HCT116 (cell line): ENCODE measurements around the gene RAB36. TPM values are rescaled to one million over a fixed set of nuclear protein-coding genes. Genes with fewer than 3 reads are reported as not detected.

ENCODE experiments used
- ATAC-seq: fragments of 200-7000 bp; cut with Tn5 transposase; 2 replicates; pipeline ENCODE4 v1.9.1; 2020; ENCODE audit warnings: mild to moderate bottlenecking, moderate library complexity
- BruUV-seq: library from RNA; stranded (reverse); fragments of 400-500 nt; replicated peaks from 2 replicates; lab custom pipeline; 2021; lab: Mats Ljungman, UMichigan
- CTCF ChIA-PET: fragments of 300-600 bp; sonication (Branson Sonifier 250); formaldehyde crosslinking; loops from one replicate; lab custom pipeline; 2021; ENCODE audit warnings: antibody characterized with exemption; lab: Charles Lee
- POLR2A ChIA-PET: fragments of 300-600, 350-600 bp; sonication (Branson Sonifier 250); formaldehyde crosslinking; loops from one replicate; lab custom pipeline; 2021; ENCODE audit warnings: antibody characterized with exemption; lab: Charles Lee
- RAD21 ChIA-PET, 2 experiments: fragments of 300-600 bp; sonication (Branson Sonifier 250); formaldehyde crosslinking; loops; one replicate each; lab custom pipeline; 2023; ENCODE audit warnings: low total read pairs in 2 of 2; ENCODE audit not compliant: uncharacterized antibody in 2 of 2, unreplicated experiment in 2 of 2, low non-redundant PET in 1 of 2; lab: Charles Lee
- DNase-seq: peaks from one replicate; pipeline ENCODE4 v3.0.0-alpha.2; 2010; ENCODE audit warnings: low read depth, low spot score
- H2AFZ ChIP-seq: fragments of 200-600 bp; shearing (Covaris generic), sonication (generic); 2 replicates; pipeline ENCODE4 v1.6.1; 2017; ENCODE audit warnings: low read depth, mixed run types, mixed read lengths, antibody characterized with exemption, low read length; ENCODE audit not compliant: poor library complexity, severe bottlenecking
- H3K27ac ChIP-seq: 2 replicates; pipeline ENCODE4 v1.5.1; 2012; ENCODE audit warnings: low read depth, low read length
- H3K27me3 ChIP-seq: fragments of 200-600 bp; sonication (generic); 2 replicates; pipeline ENCODE4 v1.6.1; 2016; ENCODE audit warnings: mixed run types, low read length, mixed read lengths; ENCODE audit not compliant: insufficient read depth
- H3K36me3 ChIP-seq, 2 experiments: fragments of 200-500 bp in 1 of 2; fragments of 200-600 bp in 1 of 2; sonication (Bioruptor generic) in 1 of 2; sonication (generic) in 1 of 2; 2 replicates each; pipeline versions ENCODE4 v1.5.1 to v1.6.1; 2014 to 2016; ENCODE audit warnings: low read length in 2 of 2, inconsistent platforms in 1 of 2, mixed read lengths in 1 of 2, mixed run types in 1 of 2; ENCODE audit not compliant: insufficient read depth in 2 of 2, control insufficient read depth in 1 of 2
- H3K4me1 ChIP-seq, 2 experiments: fragments of 200-600 bp in 1 of 2; sonication (generic) in 1 of 2; 2 replicates each; pipeline versions ENCODE4 v1.5.1 to v1.6.1; 2012 to 2017; ENCODE audit warnings: low read length in 2 of 2, inconsistent platforms in 1 of 2, mild to moderate bottlenecking in 1 of 2, mixed read lengths in 1 of 2, mixed run types in 1 of 2, moderate library complexity in 1 of 2; ENCODE audit not compliant: insufficient read depth in 2 of 2, control insufficient read depth in 1 of 2
- H3K4me2 ChIP-seq: fragments of 200-600 bp; sonication (generic); 2 replicates; pipeline ENCODE4 v1.6.1; 2017; ENCODE audit warnings: mixed run types, low read length, mixed read lengths
- H3K4me3 ChIP-seq, 2 experiments: fragments of 200-600 bp in 1 of 2; sonication (generic) in 1 of 2; replicated peaks in 1 of 2; 2 replicates each; pipeline ENCODE4 v1.5.1; 2011 to 2016; ENCODE audit warnings: low read length in 2 of 2, control low read depth in 1 of 2, low read depth in 1 of 2, mild to moderate bottlenecking in 1 of 2, mixed read lengths in 1 of 2, mixed run types in 1 of 2
- H3K79me2 ChIP-seq: fragments of 200-600 bp; sonication (generic); 2 replicates; pipeline ENCODE4 v1.6.1; 2017; ENCODE audit warnings: mild to moderate bottlenecking, mixed run types, low read length, moderate library complexity, mixed read lengths; ENCODE audit not compliant: insufficient read depth
- H3K9ac ChIP-seq: fragments of 200-600 bp; sonication (generic); 2 replicates; pipeline ENCODE4 v1.6.1; 2016; ENCODE audit warnings: low read length, mixed read lengths
- H3K9me2 ChIP-seq: fragments of 200-600 bp; sonication (generic), shearing (Covaris generic); 2 replicates; pipeline ENCODE4 v1.6.1; 2017; ENCODE audit warnings: mixed run types, mild to moderate bottlenecking, moderate library complexity; ENCODE audit not compliant: insufficient read depth
- H3K9me3 ChIP-seq, 2 experiments: fragments of 200-500 bp in 1 of 2; fragments of 200-600 bp in 1 of 2; sonication (Bioruptor generic) in 1 of 2; sonication (generic) in 1 of 2; 2 replicates each; pipeline ENCODE4 v1.6.1; 2014 to 2017; ENCODE audit warnings: low read length in 2 of 2, mixed read lengths in 2 of 2, inconsistent platforms in 1 of 2, low read depth in 1 of 2, mild to moderate bottlenecking in 1 of 2, mixed run types in 1 of 2, moderate library complexity in 1 of 2; ENCODE audit not compliant: control insufficient read depth in 1 of 2, insufficient read depth in 1 of 2
- H4K20me1 ChIP-seq: fragments of 200-600 bp; sonication (generic), shearing (Covaris generic); 2 replicates; pipeline ENCODE4 v1.6.1; 2017; ENCODE audit warnings: mixed run types, mild to moderate bottlenecking, moderate library complexity; ENCODE audit not compliant: insufficient read depth
- ELF1 ChIP-seq: IDR thresholded peaks from 2 replicates; pipeline ENCODE4 v1.6.1; 2012; ENCODE audit warnings: low read depth, borderline replicate concordance
- EZH2 ChIP-seq: fragments of 200-600 bp; sonication (generic); IDR thresholded peaks from 2 replicates; pipeline ENCODE4 v1.6.1; 2017; ENCODE audit warnings: antibody characterized with exemption, mixed run types
- EZH2phosphoT487 ChIP-seq: fragments of 200-600 bp; IDR thresholded peaks from 2 replicates; pipeline ENCODE4 v1.6.1; 2018; ENCODE audit warnings: antibody characterized with exemption, borderline replicate concordance
- FOSL1 ChIP-seq: IDR thresholded peaks from 2 replicates; pipeline ENCODE4 v1.6.1; 2012; ENCODE audit warnings: low read depth
- JUND ChIP-seq: IDR thresholded peaks from 2 replicates; pipeline ENCODE4 v1.6.1; 2012
- POLR2AphosphoS5 ChIP-seq: IDR thresholded peaks from 2 replicates; pipeline ENCODE4 v1.6.1; 2011; ENCODE audit warnings: mild to moderate bottlenecking, low read depth, low read length, moderate library complexity
- SIN3A ChIP-seq: IDR thresholded peaks from 2 replicates; pipeline ENCODE4 v1.6.1; 2012; ENCODE audit warnings: low read depth
- SP1 ChIP-seq: IDR thresholded peaks from 2 replicates; pipeline ENCODE4 v1.6.1; 2012; ENCODE audit warnings: low read depth
- SRF ChIP-seq: IDR thresholded peaks from 2 replicates; pipeline ENCODE4 v1.6.1; 2012; ENCODE audit warnings: low read depth
- ZBTB33 ChIP-seq: IDR thresholded peaks from 2 replicates; pipeline ENCODE4 v1.6.1; 2011; ENCODE audit warnings: mild to moderate bottlenecking, low read length, moderate library complexity; ENCODE audit not compliant: insufficient replicate concordance; ENCODE audit errors: extremely low read depth
- ZFX ChIP-seq: fragments of 450-650 bp; IDR thresholded peaks from 2 replicates; pipeline ENCODE4 v1.6.1; 2017
- ZNF274 ChIP-seq: fragments of 200-500 bp; sonication (Bioruptor generic); IDR thresholded peaks from 2 replicates; pipeline ENCODE4 v1.6.1; 2014; ENCODE audit warnings: mild to moderate bottlenecking, low read depth, low read length, inconsistent platforms
- intact Hi-C: fragments of 100-400 bp; cut with micrococcal nuclease; formaldehyde crosslinking; loops from 2 replicates; pipeline ENCODE4 v1.10.0; 2022
- total RNA-seq: library from RNA; stranded (reverse); gene quantifications from one replicate; pipeline ENCODE4 v1.2.1, GENCODE V29; 2021; ENCODE audit not compliant: unreplicated experiment
- TF ChIP-seq, protein P1 (sequence below): IDR thresholded peaks from 2 replicates; pipeline ENCODE4 v1.6.1; 2012

The RAB36 gene
- total RNA-seq, 1 experiment from 2014 or later: 6.1 TPM

- BruUV-seq: no TSS peak
- no peaks in the 10 kb centered on the region for H3K27me3 ChIP-seq
- no peak overlapping the region for H3K9ac ChIP-seq
- intact Hi-C loops: no loop called here
- H3K4me3 ChIP-seq: no peak overlapping the region
- H3K9me2 ChIP-seq: no peaks in the 10 kb centered on the region
- H3K27ac ChIP-seq: no peak overlapping the region
- no peaks in the 10 kb centered on the region for H3K4me1 ChIP-seq
- RAD21 ChIA-PET: no interaction called here
- H3K36me3 ChIP-seq: no peaks in the 10 kb centered on the region
- H3K9me3 ChIP-seq: no peaks in the 10 kb centered on the region
- POLR2A ChIA-PET: no interaction called here
- no peaks in the 10 kb centered on the region for H4K20me1 ChIP-seq
- DNase-seq (no peak), ATAC-seq (no peak)
- H3K79me2 ChIP-seq: no peaks in the 10 kb centered on the region
- no peak overlapping the region for H2AFZ ChIP-seq
- CTCF ChIA-PET: no interaction called here
- no peak overlapping the region for H3K4me2 ChIP-seq
- TF ChIP-seq FOSL1 (no peak), ZNF274 (no peak), POLR2AphosphoS5 (no peak), EZH2phosphoT487 (no peak)
These were observed 13.4 kb downstream of the RAB36 start for GRCh38 chr22:23158516-23159290.

DNA sequence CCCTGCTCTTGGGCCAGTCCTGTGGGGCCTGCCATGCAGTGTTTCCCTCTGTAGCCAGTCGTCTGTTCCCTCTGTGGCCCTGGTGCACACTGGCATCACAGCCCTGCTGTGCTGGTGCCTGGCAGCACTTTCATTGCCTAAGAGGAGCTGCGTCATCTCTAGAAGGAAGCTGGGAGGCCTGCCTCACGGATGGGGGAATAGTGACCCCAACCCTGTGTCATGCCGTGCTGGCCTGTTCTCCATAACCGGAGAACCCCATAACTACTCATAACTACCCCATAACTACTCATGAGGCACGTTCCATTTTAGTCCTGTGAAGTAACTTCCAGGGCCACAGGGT lies 14.0 kb downstream of the RAB36 start:
- H3K27ac ChIP-seq: no peak overlapping the region
- H3K9me3 ChIP-seq: no peaks in the 10 kb centered on the region
- H3K4me1 ChIP-seq: no peaks in the 10 kb centered on the region
- H3K36me3 ChIP-seq: no peaks in the 10 kb centered on the region
- DNase-seq: no peak
- no TSS peak for BruUV-seq
- H3K79me2 ChIP-seq: no peaks in the 10 kb centered on the region
- no peaks in the 10 kb centered on the region for H4K20me1 ChIP-seq
- no peaks in the 10 kb centered on the region for H3K9me2 ChIP-seq
- intact Hi-C loops: no loop called here
- TF ChIP-seq ZNF274 (no peak), ZFX (no peak), SP1 (no peak), SIN3A (no peak), EZH2 (no peak), ZBTB33 (no peak), SRF (no peak), ELF1 (no peak), POLR2AphosphoS5 (no peak), JUND (no peak)
- TF ChIP-seq, protein P1, sequence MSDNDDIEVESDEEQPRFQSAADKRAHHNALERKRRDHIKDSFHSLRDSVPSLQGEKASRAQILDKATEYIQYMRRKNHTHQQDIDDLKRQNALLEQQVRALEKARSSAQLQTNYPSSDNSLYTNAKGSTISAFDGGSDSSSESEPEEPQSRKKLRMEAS: no peak
- no peak overlapping the region for H3K4me3 ChIP-seq
- ChIA-PET CTCF (no interaction called here), RAD21 (no interaction called here), POLR2A (no interaction called here)
- no peak overlapping the region for H3K9ac ChIP-seq
- H3K4me2 ChIP-seq: no peak overlapping the region
- no peak overlapping the region for H2AFZ ChIP-seq
- no peak for ATAC-seq
- no peaks in the 10 kb centered on the region for H3K27me3 ChIP-seq
